ENCODE measurements around the gene SND1. TPM values are rescaled to one million over a fixed set of nuclear protein-coding genes. Genes with fewer than 3 reads are reported as not detected.

Gene SND1
- total RNA-seq, 1 experiment from 2014 or later, result 274 TPM

DNA sequence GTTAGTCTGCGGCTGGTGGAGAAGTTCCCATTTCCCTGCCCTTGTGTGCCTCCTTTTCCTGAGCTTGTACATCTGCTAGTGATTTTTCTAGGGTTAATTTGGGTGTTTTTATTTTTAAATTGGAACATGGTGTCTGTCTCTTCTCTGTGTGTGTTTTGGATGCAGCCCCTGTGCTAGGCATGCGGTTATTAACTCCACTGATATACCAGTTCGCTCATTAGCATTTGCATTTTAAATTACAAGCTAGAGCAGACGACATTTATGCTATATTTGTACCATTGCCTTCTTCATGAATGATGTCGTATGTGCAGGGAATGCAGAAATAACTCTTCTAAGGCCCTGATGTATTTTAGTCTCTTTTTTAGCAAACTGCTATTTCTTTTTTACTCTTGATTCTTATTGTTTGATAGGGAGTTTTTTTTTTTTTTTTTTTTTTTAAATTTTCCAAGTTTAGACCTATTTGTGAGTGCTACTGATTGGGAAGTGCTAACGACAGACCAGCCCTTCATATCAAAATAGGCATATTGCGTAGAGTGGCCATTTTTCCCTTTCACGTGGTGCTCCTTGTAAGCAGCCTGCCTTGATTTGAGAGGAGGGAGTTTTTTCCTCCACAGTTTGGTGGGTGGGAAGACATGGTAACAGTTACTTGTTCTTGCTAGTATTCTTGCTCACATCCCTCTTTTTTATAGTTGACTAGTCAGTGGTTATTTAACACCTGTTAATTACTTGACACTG lies 289.6 kb downstream of the SND1 start:
- Histone ChIP-seq H3K27me3 (replicated peaks; ENCODE audit: control insufficient read depth, insufficient read depth, low read length) (no peaks in the 10 kb centered on the region), H3K4me1 (peaks cover 4% of the 10 kb centered on the region; the same call in 1 of the 2 replicates), H3K4me3 (ENCODE audit: low read depth, low read length) (no peak overlapping the region), H3K9me3 (no peaks in the 10 kb centered on the region), H3K36me3 (ENCODE audit: control insufficient read depth, insufficient read depth, low read length) (no peaks in the 10 kb centered on the region)
- no TSS peak for BruUV-seq (replicated peaks)
- no peak overlapping the region for H3K27ac Mint-ChIP-seq (ENCODE audit: unreplicated experiment)
- peaks cover 59% of the 10 kb centered on the region for H3K36me3 Mint-ChIP-seq (ENCODE audit: insufficient read depth, unreplicated experiment)
- H3K27me3 Mint-ChIP-seq (ENCODE audit: insufficient read depth, unreplicated experiment), result no peaks in the 10 kb centered on the region
- no peak overlapping the region for H3K4me3 Mint-ChIP-seq (ENCODE audit: unreplicated experiment)
- no peaks in the 10 kb centered on the region for H3K4me1 Mint-ChIP-seq (ENCODE audit: low read depth, unreplicated experiment)
- ChIA-PET CTCF (no interaction called here), POLR2A (no interaction called here)
- intact Hi-C loops (cut with micrococcal nuclease; ENCODE audit: unreplicated experiment), result loop anchor here (10.0 kb wide), 1 partner anchor 237 kb away; no protein-coding TSS in a partner anchor
- no peaks in the 10 kb centered on the region for H3K9me3 Mint-ChIP-seq (ENCODE audit: unreplicated experiment)
- DNase-seq, result no peak
- TF ChIP-seq, protein P1, sequence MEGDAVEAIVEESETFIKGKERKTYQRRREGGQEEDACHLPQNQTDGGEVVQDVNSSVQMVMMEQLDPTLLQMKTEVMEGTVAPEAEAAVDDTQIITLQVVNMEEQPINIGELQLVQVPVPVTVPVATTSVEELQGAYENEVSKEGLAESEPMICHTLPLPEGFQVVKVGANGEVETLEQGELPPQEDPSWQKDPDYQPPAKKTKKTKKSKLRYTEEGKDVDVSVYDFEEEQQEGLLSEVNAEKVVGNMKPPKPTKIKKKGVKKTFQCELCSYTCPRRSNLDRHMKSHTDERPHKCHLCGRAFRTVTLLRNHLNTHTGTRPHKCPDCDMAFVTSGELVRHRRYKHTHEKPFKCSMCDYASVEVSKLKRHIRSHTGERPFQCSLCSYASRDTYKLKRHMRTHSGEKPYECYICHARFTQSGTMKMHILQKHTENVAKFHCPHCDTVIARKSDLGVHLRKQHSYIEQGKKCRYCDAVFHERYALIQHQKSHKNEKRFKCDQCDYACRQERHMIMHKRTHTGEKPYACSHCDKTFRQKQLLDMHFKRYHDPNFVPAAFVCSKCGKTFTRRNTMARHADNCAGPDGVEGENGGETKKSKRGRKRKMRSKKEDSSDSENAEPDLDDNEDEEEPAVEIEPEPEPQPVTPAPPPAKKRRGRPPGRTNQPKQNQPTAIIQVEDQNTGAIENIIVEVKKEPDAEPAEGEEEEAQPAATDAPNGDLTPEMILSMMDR (IDR thresholded peaks at IDR 0.05; ENCODE audit: insufficient read depth in 1 of 2, low read depth in 1 of 2, low read length in 1 of 2, severe bottlenecking in 1 of 2, unreplicated experiment in 1 of 2), result no peak

DNA sequence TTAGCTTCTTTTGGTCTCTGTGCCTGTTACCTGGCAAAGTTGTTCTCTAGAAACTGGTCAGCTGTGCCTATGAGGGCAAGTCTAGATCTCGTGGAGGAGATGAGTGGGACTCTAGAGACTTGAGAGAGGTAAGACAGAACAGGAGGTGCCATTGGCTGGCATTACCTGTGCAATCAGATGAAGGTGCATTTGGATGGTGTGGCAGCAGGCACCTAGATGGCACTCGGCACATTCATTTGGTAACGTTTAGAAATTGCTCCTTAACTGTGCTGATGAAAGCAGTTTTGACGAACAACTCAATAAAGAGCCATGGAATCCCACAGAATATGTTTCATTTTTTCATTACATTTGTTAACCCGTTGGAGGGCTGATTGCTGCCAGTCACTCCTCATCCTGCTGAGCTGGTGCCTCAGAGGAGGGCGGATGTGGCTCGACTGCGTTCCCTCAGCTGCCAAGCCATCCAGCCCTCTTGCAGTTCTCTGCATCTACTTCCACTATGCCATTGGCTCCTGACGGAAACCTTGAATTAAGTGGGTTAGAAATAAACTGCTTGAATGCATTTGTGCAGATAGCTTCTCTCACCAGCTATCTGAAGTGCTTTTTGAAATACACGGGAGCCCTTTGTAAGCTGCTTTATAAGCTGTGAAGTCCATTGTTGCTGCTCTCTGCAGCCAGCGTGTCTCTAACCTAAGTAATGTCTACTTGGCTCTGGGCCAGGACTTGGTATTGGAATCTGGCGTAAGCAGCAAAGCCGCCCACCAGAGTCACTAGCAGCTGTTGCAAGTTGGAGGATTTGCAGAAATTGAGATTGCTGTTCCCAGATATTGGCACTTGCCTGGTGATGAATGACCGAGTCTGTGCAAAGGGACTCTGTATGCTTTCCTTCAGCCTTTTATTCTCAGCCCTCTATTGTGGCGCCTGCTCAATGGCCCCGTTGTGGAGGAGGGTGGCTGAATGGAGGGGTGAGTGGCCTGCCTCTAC lies 291.8 kb downstream of the SND1 start:
- H3K4me3 Mint-ChIP-seq (ENCODE audit: unreplicated experiment), result no peak overlapping the region
- H3K36me3 ChIP-seq (ENCODE audit: control insufficient read depth, insufficient read depth, low read length), result no peaks in the 10 kb centered on the region
- peaks cover 4% of the 10 kb centered on the region; the same call in 1 of the 2 replicates for H3K4me1 ChIP-seq
- peaks cover 49% of the 10 kb centered on the region for H3K36me3 Mint-ChIP-seq (ENCODE audit: insufficient read depth, unreplicated experiment)
- intact Hi-C loops (cut with micrococcal nuclease; ENCODE audit: unreplicated experiment), result loop anchor here (10.0 kb wide), 1 partner anchor 239 kb away; no protein-coding TSS in a partner anchor
- H3K27me3 Mint-ChIP-seq (ENCODE audit: insufficient read depth, unreplicated experiment), result no peaks in the 10 kb centered on the region
- no peaks in the 10 kb centered on the region for H3K9me3 Mint-ChIP-seq (ENCODE audit: unreplicated experiment)
- no peak overlapping the region for H3K4me3 ChIP-seq (ENCODE audit: low read depth, low read length)
- no TSS peak for BruUV-seq (replicated peaks)
- DNase-seq, result no peak
- TF ChIP-seq, protein P1 (IDR thresholded peaks at IDR 0.05; ENCODE audit: insufficient read depth in 1 of 2, low read depth in 1 of 2, low read length in 1 of 2, severe bottlenecking in 1 of 2, unreplicated experiment in 1 of 2), result no peak
- no peaks in the 10 kb centered on the region for H3K27me3 ChIP-seq (replicated peaks; ENCODE audit: control insufficient read depth, insufficient read depth, low read length)
- no peak overlapping the region for H3K27ac Mint-ChIP-seq (ENCODE audit: unreplicated experiment)
- no peaks in the 10 kb centered on the region for H3K4me1 Mint-ChIP-seq (ENCODE audit: low read depth, unreplicated experiment)
- ChIA-PET POLR2A (no interaction called here), CTCF (no interaction called here)
- no peaks in the 10 kb centered on the region for H3K9me3 ChIP-seq

DNA sequence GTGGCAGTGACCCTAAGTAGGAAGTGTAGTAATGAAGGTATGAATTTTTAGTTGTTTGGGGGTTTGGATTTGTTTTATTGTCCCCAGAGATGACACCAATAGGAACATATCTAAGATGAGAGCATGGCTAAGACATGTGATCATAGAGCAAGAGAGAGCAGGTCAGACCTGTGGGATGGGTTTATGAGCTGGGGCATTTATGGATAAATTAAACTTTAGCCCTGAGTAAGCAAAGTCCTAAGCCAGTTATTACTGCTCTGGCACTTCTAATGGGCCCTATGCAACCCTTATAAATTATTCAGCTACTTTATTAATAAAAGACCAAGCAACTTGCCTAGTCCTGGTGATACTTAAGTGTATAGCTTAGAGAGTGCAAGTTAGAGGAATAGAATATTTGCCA lies 294.1 kb downstream of the SND1 start:
- intact Hi-C loops (cut with micrococcal nuclease; ENCODE audit: unreplicated experiment), result loop anchor here (10.0 kb wide), 1 partner anchor 241 kb away; no protein-coding TSS in a partner anchor
- no peaks in the 10 kb centered on the region for H3K27me3 Mint-ChIP-seq (ENCODE audit: insufficient read depth, unreplicated experiment)
- Histone ChIP-seq H3K4me1 (peaks cover 9% of the 10 kb centered on the region; the same call in 1 of the 2 replicates), H3K27me3 (replicated peaks; ENCODE audit: control insufficient read depth, insufficient read depth, low read length) (no peaks in the 10 kb centered on the region), H3K36me3 (ENCODE audit: control insufficient read depth, insufficient read depth, low read length) (no peaks in the 10 kb centered on the region), H3K4me3 (ENCODE audit: low read depth, low read length) (no peak overlapping the region), H3K9me3 (no peaks in the 10 kb centered on the region)
- H3K27ac Mint-ChIP-seq (ENCODE audit: unreplicated experiment), result no peak overlapping the region
- H3K36me3 Mint-ChIP-seq (ENCODE audit: insufficient read depth, unreplicated experiment), result peaks cover 36% of the 10 kb centered on the region
- no peaks in the 10 kb centered on the region for H3K9me3 Mint-ChIP-seq (ENCODE audit: unreplicated experiment)
- DNase-seq, result no peak
- H3K4me3 Mint-ChIP-seq (ENCODE audit: unreplicated experiment), result no peak overlapping the region
- CTCF ChIA-PET, result no interaction called here
- no TSS peak for BruUV-seq (replicated peaks)
- TF ChIP-seq, protein P1 (IDR thresholded peaks at IDR 0.05; ENCODE audit: insufficient read depth in 1 of 2, low read depth in 1 of 2, low read length in 1 of 2, severe bottlenecking in 1 of 2, unreplicated experiment in 1 of 2), result no peak
- peaks cover 7% of the 10 kb centered on the region for H3K4me1 Mint-ChIP-seq (ENCODE audit: low read depth, unreplicated experiment)
- POLR2A ChIA-PET, result no interaction called here
